Erythroblast (primary cell): ENCODE results near the gene LAMC2.
"Not testable (repeated sequence)": the region's sequence is repeated elsewhere in the genome, so short reads cannot be mapped to it uniquely, and the experiment has no call there.

Experiments used
- DNase-seq, 2 experiments: peaks; one replicate each; lab custom pipeline; 2025; lab: John Stamatoyannopoulos, UW
- GATA1 ChIP-seq: IDR thresholded peaks from 2 replicates; pipeline ENCODE4 v1.6.1; 2011; ENCODE audit warnings: low read depth, mild to moderate bottlenecking, control low read depth, low read length, moderate library complexity
- POLR2A ChIP-seq: IDR thresholded peaks from 2 replicates; pipeline ENCODE4 v1.6.1; 2011; ENCODE audit warnings: mild to moderate bottlenecking, low read length

LAMC2 gene

DNA sequence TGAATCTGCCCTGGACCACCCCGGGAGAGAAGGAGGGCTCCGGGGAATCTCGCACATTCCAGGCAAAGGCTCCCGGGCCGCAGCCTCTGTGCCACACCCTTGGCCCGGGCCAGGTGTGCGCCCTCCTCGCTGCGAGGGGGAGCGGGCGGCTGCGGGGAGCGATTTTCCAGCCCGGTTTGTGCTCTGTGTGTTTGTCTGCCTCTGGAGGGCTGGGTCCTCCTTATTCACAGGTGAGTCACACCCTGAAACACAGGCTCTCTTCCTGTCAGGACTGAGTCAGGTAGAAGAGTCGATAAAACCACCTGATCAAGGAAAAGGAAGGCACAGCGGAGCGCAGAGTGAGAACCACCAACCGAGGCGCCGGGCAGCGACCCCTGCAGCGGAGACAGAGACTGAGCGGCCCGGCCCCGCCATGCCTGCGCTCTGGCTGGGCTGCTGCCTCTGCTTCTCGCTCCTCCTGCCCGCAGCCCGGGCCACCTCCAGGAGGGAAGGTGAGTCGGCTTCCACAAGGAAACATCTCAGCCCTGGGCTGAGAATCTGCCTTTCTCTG is at the start of gene LAMC2:
TSS of gene LAMC2 (plus strand) at position 324 of the 550 bp plus-strand sequence. CDS start at position 413, 89 bp downstream.
- peak in 1 of 2 experiments; percentile 3 for DNase-seq
- TF ChIP-seq POLR2A (no peak), GATA1 (no peak)

DNA sequence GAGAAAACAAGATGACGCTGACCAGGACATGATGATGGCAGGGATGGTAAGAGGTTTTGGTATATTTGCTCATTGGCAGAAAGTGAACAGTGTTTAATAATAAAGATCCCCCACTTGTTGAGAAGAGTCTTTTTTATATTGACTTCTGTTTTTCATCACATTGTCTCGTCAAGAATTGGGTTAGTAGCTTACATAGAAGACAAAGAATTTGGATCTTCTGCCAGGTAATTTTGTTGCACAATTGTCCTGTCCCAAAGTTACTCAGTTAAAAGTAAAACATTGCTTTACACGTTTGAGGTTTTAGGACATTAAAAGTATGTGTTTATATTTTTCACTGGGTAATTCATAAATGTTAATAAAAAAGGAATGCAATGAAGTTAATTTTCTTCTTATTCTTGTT is 48.3 kb upstream of the LAMC2 start:
- no peak for DNase-seq
- no peak for TF ChIP-seq POLR2A
- TF ChIP-seq GATA1, result no peak

DNA sequence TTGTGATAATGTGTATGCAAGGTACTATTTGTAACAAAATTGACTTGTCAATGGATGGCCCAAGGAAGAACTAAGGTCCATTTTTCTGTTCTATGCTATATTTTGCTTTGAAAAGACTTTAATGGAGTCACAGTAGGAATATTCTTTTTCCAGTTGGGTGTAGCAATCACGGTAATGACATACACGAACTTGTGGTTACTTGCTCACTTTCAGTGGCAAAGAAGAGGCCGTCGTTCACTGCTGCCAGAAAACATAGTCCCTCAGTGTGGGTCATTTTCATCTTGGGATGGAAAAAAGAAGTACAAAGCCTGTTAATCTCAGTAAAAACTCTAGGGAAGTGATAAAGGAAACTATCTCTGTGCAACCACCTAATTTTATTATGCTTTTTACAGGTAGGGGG is 47.8 kb upstream of the LAMC2 start:
- DNase-seq, result no peak
- TF ChIP-seq GATA1 (no peak), POLR2A (no peak)

DNA sequence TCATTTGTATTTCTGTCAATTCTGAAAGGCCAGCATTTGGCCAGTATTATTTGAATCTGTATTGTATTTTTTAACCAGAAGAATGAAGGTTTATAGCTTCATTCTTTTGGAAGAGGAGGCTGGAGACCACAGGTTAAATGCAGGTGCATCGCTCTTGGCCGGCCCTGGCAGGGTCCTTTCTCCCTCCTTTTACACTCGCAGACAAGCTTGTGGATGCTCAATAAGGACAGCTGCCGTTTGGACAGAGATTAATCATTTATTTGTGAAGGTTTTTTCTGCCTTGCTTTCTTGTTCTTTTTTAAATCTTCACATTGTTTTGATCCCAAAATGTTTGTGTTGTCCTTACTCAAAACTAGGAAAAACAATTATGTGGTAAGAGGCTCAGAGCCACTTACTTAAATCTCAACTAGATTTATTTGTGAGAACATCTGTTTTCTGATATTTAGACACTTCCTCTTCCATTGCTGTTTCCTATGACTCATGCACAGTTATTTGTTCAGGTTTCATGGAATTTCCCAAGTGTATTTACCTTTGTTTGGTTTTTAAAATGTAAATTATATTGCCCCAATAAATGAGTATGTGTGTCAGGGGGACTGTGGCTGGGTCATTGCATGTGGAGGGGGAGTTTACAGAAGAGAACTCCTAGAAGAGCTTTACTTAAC is 46.7 kb upstream of the LAMC2 start:
- TF ChIP-seq GATA1 (no peak), POLR2A (no peak)
- no peak for DNase-seq

DNA sequence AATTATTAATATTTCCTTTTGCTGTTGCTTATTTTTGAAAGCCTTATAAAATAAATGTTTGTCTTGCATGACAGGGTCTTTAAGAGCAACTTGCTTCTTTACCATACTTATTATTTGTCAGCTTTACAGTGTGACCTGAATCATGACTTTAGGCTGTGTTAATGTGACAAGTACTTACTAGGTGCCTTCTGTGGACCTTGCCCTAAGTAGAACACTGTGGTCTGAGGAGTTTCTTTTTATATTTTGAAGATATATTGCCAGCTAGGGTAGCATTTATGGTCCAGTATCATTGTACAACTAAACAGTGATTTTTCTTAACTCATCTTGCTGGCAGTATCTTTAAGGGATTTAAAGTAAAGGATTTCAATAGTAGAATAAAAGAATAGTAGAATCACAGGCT is 45.4 kb upstream of the LAMC2 start:
- DNase-seq, result no peak
- TF ChIP-seq POLR2A (no peak), GATA1 (no peak)

DNA sequence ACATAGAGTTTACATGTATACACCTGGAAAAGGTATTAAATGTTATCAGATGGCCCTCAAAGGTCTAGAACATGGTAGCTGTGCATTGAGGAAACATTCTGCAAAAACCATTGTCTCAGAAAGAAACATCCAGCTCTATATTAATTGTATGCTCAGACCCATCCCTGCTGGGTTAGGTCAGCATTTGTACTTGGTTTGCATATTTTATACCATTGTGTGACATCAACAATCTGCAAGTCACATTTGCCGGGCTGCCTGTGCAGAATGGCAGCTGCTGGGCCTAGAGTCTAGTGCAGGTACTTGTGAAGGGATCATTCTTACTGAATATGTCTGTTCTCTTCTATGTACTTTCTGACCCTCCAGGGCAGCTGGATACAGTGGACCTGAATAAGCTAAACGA is 43.9 kb upstream of the LAMC2 start:
- DNase-seq, result no peak
- no peak for TF ChIP-seq GATA1
- no peak for TF ChIP-seq POLR2A

DNA sequence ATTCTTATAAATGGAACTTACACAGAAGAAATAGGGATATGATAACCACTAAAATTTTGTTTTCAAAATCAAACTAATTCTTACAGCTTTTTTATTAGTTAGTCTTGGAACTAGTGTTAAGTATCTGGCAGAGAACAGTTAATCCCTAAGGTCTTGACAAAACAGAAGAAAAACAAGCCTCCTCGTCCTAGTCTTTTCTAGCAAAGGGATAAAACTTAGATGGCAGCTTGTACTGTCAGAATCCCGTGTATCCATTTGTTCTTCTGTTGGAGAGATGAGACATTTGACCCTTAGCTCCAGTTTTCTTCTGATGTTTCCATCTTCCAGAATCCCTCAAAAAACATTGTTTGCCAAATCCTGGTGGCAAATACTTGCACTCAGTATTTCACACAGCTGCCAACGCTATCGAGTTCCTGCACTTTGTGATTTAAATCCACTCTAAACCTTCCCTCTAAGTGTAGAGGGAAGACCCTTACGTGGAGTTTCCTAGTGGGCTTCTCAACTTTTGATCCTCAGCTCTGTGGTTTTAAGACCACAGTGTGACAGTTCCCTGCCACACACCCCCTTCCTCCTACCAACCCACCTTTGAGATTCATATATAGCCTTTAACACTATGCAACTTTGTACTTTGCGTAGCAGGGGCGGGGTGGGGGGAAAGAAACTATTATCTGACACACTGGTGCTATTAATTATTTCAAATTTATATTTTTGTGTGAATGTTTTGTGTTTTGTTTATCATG is 42.3 kb upstream of the LAMC2 start:
- no peak for TF ChIP-seq GATA1
- no peak for TF ChIP-seq POLR2A
- no peak for DNase-seq

DNA sequence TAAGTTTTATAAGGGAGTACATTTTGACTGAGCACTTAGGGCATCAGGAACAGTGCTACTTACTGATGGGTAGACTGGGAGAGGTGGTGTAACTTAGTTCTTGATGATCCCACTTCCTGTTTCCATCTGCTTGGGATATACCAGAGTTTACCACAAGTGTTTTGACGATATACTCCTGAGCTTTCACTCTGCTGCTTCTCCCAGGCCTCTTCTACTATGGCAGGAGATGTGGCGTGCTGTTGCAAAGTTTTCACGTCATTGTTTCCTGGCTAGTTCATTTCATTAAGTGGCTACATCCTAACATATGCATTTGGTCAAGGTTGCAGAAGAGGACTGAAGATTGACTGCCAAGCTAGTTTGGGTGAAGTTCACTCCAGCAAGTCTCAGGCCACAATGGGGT is 41.3 kb upstream of the LAMC2 start:
- TF ChIP-seq POLR2A (no peak), GATA1 (no peak)
- DNase-seq, result no peak

DNA sequence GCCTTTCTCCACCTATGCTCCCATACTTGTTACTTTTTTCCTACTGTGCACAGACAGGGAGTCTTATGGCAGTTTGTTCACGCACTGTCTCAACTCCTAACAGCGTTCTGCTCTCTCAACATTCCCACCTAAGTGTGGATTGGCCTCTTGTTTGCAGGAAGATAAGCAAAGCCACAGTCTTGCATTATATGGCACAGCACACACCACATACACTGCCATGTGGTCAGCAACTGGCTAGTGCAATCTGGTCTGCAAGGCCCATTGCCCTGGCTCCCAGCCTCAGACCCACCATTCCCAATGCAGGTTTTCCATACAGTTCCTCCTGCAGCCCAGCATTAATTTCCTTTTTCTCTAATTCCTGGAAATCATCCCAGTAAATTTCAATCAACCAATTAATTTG is 38.3 kb upstream of the LAMC2 start:
- DNase-seq, result no peak
- TF ChIP-seq POLR2A (no peak), GATA1 (no peak)

DNA sequence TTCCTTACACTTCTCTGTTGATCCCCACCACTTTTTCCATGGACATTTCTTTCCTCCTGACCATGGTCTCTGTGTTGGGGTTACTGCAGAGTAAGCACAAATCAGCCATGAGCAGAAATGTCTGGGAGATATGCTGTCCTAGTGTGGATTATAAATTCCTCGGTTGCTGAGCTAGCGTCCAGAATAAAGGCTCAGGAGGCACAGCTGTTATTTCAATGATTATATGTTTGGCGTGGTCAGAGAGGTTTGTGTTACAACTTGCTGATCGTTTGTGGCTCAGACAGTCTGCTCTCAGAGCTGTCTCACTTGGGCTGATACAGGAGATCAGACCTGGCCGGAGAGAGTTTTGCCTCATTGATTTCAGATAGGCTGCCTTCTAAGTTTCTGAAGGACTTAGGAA is 37.5 kb upstream of the LAMC2 start:
- DNase-seq, result no peak
- TF ChIP-seq GATA1 (no peak), POLR2A (no peak)

DNA sequence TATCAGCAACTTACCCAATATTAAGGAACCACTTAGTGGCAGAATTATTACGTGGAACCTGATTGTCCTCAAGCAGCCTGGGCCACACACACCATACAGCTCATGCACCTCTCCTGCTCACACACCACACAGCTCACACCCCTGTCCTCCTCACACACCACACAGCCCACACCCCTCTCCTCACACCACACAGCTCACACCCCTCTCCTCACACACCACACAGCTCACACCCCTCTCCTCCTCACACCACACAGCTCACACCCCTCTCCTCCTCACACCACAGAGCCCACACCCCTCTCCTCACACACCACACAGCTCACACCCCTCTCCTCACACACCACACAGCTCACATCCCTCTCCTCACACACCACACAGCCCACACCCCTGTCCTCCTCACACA is 36.8 kb upstream of the LAMC2 start:
- DNase-seq, result no peak
- TF ChIP-seq GATA1 (no peak), POLR2A (no peak)

DNA sequence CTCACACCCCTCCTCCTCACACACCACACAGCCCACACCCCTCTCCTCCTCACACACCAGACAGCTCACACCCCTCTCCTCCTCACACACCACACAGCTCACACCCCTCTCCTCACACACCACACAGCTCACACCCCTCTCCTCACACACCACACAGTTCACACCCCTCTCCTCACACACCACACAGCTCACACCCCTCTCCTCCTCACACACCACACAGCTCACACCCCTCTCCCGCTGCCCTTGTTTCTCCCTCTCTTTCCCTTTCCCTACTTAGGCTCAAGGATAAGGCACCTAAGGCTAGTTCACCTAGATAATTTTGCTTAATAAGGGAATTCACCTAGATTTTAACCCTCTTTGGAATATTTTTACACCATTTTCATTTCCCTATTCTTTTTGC is 36.0 kb upstream of the LAMC2 start:
- DNase-seq, result not testable (repeated sequence)

DNA sequence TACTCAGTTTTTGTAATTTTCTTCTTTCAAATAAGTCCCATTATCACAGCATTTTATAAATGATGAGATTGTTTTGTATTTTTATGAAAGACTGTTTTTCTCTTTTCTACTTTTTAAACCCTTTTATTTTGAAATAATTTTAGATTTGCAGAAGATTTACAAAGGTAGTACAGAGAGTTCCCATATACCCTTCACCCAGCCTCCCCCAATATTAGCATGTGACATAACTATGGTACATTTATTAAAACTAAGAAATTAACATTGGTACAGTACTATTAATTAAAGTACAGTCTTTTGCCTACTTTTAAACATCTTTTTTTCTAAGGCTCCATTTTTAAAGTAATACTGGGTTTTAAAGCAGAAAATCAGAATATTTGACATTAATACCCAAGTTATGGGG is 35.6 kb upstream of the LAMC2 start:
- DNase-seq, result no peak
- TF ChIP-seq POLR2A (no peak), GATA1 (no peak)

DNA sequence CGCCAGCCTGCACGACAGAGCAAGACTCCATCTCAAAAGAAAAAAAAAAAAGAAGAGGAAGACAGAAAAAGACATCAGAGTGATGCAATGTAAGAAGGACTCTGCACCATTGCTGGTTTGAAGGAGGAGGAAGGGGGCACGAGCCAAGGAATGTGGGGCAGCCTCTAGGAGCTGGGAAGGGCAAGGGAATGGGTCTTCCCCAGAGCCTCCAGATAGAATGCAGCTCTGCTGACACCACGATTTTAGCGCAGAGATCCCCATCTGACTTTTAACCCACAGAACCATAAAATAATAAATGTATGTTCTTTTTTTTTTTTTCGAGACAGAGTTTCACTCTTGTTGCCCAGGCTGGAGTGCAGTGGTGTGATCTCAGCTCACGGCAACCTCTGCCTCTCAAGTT is 33.9 kb upstream of the LAMC2 start:
- DNase-seq, result no peak
- TF ChIP-seq POLR2A, result no peak
- TF ChIP-seq GATA1, result no peak
